ENCODE results near the gene HOMER3.

GRCh38 chr19:18955042-18955441, 14.0 kb upstream of the HOMER3 start:
- TF ChIP-seq ZNF274 (IDR thresholded peaks at IDR 0.05; ENCODE audit: low read depth, low read length) (no peak), YY1 (IDR thresholded peaks at IDR 0.05; ENCODE audit: insufficient read depth, insufficient read length) (no peak), SUZ12 (IDR thresholded peaks at IDR 0.05; ENCODE audit: extremely low read depth, insufficient read depth, insufficient read length) (no peak)
